NCI-H187 treated with DMSO at 0.1 percent for 48 hours (cell line): ENCODE data around the gene EXO1.

Source experiments
- DNase-seq: peaks from one replicate; lab custom pipeline; 2025; lab: John Stamatoyannopoulos, UW

EXO1 gene

DNA sequence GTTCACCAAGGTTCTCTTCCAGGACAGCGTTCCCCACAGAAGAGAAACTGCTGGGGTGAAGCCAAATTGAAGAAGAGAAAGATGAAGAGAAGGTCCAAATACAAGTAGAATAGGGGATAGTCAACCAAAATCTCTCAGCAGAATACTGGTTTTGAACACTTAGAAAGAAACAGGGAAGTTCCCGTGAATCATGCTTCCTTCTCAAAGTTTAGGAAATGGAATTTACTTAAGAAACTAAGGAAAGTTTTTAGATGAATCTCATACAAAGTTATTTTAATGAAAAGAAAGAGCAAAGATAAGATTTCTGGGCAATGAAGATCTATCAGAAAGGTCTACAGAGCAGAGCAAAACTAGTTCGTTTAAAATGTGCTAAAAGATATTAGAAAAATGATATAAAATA lies 43.3 kb downstream of the EXO1 start:
- DNase-seq: no peak

DNA sequence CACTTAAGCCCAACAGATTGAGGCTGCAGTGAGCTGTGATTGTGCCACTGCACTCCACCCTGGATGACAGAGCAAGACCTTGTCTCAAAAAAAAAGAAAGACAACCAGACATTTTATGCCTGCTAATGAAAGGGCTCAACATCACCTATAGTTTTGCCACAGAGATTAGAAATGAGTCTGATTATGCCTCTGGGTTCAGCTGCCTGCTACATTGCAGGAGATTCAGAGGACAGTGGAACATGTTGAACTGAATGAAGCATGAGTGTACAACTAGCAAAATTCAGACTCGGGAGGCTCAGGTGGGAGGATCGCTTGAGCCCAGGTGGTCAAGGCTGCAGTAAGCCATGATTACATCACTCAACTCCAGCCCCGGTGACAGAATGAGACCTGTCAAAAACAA lies 46.0 kb downstream of the EXO1 start:
- no peak for DNase-seq

DNA sequence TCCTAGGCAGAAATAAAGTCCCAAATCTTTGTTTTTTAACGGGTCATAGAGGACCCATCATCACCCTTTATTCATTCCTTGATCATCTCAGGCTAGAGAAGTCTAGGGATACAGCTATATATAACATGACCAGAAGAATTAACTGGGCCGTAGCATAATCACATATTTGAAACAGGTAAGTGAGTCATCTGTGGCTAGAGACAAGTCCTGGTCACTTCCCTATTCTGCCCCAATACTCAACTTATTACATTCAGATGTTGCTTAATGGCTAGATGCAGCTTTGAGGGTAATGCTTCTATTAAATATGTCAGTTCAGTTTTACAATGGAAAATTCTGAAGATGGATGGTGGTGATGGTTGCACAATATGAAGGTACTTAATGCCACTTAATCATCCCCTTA lies 47.0 kb downstream of the EXO1 start:
- DNase-seq: no peak

DNA sequence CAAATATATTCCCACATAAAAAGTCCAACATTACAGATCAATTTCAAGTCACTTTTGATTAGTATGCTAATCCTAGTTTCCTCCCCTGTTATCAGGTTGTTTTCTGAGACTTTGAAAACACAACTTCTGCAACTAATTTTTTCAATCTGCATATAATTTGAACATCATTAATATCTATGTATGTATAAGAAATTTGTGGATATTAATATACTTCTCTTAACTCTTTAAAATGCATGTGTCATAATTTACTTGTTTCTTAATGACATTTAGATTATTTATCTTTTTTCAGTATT lies 48.6 kb downstream of the EXO1 start:
- no peak for DNase-seq

DNA sequence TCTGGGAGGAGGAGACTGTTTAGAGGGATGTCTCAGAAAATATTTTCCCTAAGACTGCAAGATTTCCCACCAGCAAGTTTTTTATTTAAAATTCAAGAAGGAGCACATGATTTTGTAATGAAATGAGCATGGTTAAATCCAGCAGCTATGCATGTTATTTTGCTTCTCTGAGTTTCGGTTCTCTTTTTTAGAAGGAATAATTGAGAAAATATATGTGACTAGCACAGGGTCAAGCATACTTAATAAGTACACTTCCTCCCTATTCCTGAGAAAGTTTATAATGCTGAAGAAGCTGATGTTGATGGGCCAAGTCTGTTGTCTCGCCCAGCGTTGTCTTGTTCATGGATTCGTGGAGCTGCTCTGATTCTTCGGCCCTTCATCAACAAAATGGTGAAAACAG lies 51.2 kb downstream of the EXO1 start:
- no peak for DNase-seq

DNA sequence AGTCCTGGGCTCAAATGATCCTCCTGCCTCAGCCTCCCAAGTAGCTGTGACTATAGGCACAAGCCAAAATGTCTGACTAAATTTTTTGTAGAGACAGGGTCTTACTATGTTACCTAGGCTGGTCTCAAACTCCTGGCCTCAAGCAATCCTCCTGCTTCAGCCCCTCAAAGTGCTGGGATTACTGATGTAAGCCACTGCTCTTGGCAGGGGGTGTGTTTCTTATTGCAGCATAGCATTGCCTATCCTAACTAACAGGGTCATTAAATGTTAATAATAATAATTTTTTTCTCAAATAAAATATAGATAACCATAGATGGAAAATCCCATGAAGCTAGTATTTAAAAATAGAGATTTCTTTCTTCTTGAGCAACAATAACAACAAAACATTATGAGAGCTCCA lies 52.4 kb downstream of the EXO1 start:
- DNase-seq: no peak

DNA sequence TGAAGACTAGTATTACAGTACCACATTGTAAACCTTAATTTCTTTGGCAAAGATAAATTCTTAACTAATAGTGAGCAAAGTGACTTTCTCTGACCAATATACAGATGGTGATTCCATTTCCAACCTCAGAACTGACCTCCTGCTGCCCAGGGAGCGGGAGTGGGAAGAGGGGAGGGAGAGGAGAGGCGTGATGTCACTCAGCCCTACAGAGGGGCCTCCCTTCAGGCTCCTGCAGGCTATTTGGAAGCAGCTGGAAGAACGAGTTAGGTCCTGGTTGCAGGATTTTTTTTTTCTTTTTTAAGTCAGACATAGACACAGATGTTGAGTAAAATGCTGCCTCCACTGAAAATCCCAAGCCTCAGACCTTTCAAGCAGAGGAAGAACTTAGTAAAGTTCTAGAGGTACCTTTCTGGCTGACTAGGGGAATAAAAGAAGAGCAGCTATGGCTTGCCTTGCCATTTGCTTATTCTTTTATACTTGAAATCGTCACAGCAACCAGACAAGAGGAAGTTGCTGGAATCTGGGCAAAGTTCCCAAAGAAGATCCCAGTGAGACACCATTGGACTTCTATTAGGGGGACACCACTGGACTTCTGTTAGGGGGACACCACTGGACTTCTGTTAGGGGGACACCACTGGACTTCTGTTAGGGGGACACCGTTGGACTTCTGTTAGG lies 54.5 kb downstream of the EXO1 start:
- DNase-seq: no peak

DNA sequence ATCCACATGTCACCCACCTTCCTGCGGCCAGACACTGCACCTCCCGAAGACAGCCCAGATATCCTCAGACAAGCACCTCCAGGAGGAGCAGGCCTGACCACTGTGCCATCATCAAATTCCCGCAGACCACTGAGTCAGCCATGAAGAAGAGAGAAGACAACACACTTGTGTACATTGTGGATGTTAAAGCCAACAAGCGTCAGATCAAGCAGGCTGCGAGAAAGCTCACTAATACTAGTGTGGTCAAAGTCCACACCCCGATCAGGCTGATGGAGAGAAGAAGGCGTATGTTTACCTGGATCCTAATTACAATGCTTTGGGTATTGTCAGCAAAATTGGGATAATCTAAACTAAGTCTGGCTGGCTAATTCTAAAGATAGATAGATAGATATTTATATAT lies 68.2 kb downstream of the EXO1 start:
- DNase-seq: no peak

DNA sequence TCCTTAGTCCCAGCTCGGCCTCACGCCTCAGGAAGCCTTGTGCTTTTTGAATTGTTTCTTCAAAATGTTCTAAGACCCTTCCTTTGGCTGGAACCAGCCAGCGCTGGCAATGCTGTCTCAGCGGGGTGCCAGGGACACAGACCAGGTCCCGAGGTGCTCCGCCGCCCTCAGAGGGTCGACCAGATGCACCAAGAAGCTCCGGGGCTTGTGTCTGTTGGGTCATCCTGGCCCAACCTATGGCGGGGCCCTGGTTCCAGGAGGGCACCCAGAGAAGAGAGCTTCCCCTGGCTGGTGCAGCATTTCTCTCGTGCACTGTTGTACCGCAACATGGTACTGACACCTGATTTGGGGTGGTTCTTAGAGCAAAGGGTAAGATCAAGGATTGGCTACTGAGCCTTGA lies 69.5 kb downstream of the EXO1 start:
- no peak for DNase-seq

DNA sequence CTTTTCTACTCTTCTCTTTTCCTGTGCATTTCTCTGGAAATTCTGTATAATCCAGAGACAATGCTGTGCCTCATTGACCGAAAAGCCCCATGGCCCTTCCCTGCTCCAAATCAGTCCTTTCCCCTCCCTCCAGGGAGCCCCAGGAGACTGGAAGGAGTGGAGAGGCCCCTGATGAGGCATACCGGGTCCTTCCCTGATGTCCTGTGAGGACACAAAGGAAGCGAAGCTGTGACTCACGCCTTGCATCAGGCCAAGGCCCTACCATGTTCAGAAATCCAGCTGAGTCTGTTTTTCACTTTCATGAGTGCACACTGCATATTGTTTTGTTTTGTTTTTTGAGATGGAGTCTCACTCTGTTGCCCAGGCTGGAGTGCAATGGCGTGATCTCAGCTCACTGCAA lies 70.9 kb downstream of the EXO1 start:
- no peak for DNase-seq

DNA sequence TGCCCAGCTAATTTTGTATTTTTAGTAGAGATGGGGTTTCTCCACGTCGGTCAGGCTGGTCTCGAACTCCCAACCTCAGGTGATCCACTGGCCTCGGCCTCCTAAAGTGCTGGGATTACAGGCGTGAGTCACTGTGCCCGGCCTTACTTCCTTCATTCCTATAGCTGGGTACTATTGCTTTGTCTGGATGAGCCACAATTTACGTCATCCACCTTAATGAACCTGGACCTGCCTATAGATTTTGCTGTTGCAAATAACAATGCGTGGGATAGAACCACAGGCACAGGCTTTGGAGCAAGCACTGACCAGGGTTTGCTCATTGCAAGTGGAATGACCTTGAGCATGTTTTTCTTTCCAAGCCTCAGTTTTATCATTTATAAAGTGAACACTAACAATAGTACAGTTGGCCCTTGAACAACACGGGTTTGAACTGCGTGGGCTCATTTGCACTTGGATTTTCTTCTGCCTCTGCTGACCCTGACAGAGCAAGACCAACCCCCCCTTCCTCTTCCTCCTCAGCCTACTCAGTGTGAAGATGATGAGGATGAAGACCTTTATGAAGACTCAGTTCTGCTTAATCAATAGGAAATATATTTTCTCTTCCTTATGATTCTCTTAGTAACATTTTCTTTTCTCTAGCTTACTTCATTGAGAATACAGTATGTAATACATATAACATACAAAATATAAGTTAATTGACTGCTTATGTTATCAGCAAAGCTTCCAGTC lies 76.2 kb downstream of the EXO1 start:
- DNase-seq: no peak

DNA sequence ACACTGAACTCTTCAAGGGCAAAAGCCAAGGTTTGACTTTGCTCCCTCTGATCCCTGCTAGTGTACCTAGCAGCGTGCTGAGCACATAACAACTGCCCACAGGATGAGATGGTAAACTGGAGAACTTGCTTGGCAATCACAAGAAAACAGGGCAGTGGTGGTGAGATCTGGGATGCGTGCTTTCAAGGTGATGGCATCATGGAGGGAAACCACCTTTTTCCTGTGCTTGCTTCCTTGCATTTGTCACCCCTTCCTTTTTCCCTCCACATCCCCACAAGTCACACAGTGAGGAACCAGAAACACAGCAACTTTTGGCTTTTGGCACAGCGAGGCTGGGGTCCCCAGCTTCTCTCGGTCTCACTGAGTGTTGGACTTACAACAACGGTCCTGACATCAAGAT lies 78.1 kb downstream of the EXO1 start:
- no peak for DNase-seq

DNA sequence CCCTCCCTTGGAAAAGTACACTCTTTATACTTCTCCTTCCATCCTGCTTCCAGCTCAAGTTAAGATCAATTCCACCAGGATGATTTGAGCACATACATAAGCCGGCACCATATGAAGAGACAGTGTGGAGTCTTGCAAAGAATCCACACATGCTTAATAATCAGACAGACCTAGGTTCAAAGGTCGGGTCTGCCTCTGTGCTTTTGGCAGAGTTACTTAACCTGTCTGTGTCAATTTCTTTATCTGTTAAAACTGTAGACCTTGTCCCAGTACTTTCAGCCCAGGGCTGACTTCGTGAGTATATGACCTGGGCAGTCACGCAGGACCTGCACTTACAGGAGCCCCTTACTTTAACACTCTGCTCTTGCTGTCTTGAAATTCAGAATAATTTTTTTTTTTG lies 79.3 kb downstream of the EXO1 start:
- no peak for DNase-seq

DNA sequence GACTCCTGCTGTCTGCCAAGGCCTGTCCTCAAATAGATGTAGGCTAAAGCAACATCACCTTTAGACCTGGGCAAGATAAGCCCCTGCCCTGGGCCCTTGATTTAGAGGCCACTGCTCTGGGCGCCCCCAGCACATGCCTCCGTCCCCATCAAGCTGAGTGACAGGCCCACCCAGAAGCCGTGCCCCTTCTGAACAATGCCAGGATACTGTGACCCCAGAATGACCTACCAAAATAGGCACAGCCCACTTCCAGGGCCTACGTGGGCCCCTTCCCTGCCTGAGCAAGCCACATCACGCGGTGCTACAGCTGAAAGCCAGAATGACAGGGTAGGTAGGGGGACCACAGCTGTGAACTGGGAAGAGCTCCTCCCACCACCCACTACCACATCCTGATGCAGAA lies 84.8 kb downstream of the EXO1 start:
- no peak for DNase-seq

DNA sequence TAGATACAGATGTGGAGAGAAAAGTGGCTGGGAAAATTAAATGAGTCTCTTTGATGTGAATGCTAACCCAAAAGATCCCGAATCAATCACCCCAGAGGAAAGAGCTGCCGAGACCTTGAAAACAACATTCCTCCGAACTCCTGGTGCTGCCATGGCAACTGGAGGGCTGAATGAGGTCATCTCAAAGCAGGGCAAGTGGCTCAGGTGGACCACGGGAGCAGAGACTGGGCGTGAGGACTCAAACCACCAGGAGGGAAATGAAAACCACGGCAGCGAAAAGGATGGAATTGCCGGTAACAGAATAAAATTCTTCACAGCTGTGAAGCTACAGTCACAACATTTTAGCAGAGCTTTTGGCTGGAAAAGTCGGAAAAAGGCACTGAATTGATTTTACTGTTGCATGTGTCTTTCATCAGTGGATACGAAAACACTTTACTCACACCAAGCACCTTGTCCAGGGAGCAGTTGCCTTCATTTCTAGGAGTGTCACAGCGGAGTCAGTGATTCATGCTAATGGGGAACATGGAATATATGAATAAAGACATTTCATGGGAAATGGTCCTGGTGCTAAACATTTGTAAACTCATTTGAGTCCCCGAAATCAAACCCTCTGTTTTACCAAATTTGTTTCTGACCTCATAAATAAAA lies 86.3 kb downstream of the EXO1 start:
- no peak for DNase-seq

DNA sequence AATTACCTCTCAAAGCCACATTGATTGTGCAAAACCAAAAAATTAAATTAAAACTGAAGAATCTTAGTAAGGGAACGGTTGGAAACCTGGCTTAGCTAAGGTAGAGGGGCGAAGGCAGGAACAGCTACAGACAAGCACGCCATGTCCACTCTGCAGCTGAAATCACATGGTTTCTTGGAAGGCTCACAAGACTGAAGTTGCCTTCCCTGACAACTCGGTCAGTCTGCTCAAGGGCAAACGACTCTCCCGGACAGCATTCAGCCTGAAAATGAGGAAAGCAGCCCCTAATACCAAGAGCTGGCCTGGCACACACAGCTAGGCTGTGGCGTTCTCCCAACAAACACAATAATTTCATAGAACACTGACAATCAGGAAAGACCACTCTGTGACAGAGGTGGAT lies 86.9 kb downstream of the EXO1 start:
- DNase-seq: no peak
